ENCODE measurements around the gene RALB. TPM values are rescaled to one million over a fixed set of nuclear protein-coding genes. Genes with fewer than 3 reads are reported as not detected.

Gene RALB
- total RNA-seq, 2 experiments from 2014 or later: 16.6 to 16.7 TPM

GRCh38 chr2:120330946-120331822 lies 78.5 kb downstream of the RALB start:
- H3K9me3 Mint-ChIP-seq: no peaks in the 10 kb centered on the region
- H3K36me3 Mint-ChIP-seq: peaks cover 3% of the 10 kb centered on the region
- H3K4me3 Mint-ChIP-seq: no peak overlapping the region
- no peak overlapping the region for H3K27ac Mint-ChIP-seq
- DNase-seq: no peak
- peaks cover 13% of the 10 kb centered on the region for H3K27me3 Mint-ChIP-seq
- H3K4me1 Mint-ChIP-seq: no peaks in the 10 kb centered on the region

- Mint-ChIP-seq H3K27me3 (peaks cover 14% of the 10 kb centered on the region), H3K4me1 (no peaks in the 10 kb centered on the region), H3K36me3 (peaks cover 3% of the 10 kb centered on the region), H3K9me3 (no peaks in the 10 kb centered on the region), H3K4me3 (no peak overlapping the region), H3K27ac (no peak overlapping the region)
- no peak for DNase-seq
These were observed 79.3 kb downstream of the RALB start for GRCh38 chr2:120331903-120332302.

DNA sequence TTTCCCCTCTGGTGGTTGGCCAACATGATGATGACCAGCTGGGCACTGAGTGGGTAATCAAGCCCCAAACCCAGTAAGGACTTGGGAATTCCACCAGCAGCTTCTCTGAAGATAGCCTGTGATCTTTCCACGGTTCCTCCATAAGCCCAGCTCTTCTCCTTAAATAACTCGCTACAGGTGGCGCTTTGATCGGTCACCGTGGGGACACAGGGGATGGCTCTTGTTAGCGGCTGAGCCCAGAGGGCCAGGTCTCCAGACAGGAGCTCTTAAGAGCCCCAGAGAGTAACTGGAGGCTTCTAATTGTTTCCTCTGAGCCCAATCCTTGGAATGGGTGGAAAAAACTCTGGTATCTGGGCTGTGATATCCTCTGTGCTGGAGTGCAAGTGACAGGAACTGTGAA lies 79.7 kb downstream of the RALB start:
- peaks cover 14% of the 10 kb centered on the region for H3K27me3 Mint-ChIP-seq
- no peak overlapping the region for H3K27ac Mint-ChIP-seq
- DNase-seq: no peak
- H3K36me3 Mint-ChIP-seq: peaks cover 3% of the 10 kb centered on the region
- H3K4me3 Mint-ChIP-seq: no peak overlapping the region
- no peaks in the 10 kb centered on the region for H3K4me1 Mint-ChIP-seq
- no peaks in the 10 kb centered on the region for H3K9me3 Mint-ChIP-seq

DNA sequence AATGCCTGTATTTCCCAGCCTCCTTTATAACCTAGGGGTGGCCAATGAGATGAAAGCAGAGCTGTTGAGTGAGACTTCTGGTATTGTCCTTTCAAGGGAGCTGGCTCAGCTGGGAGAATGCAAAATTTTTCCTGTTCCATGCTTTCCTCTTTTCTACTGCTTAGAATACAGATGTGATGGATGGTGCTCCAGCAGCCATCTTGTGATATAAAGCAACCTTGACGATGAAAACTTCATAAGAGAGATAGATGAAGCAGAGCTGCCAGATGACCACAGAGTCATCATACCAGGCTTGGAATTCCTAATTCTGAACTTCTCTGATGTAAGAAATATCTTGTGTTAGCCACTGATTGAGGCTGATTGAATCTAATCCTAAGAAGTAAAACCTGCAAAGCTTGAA lies 81.4 kb downstream of the RALB start:
- peaks cover 25% of the 10 kb centered on the region for H3K27me3 Mint-ChIP-seq
- H3K27ac Mint-ChIP-seq: no peak overlapping the region
- no peaks in the 10 kb centered on the region for H3K9me3 Mint-ChIP-seq
- no peak for DNase-seq
- H3K36me3 Mint-ChIP-seq: peaks cover 3% of the 10 kb centered on the region
- H3K4me1 Mint-ChIP-seq: no peaks in the 10 kb centered on the region
- H3K4me3 Mint-ChIP-seq: no peak overlapping the region

DNA sequence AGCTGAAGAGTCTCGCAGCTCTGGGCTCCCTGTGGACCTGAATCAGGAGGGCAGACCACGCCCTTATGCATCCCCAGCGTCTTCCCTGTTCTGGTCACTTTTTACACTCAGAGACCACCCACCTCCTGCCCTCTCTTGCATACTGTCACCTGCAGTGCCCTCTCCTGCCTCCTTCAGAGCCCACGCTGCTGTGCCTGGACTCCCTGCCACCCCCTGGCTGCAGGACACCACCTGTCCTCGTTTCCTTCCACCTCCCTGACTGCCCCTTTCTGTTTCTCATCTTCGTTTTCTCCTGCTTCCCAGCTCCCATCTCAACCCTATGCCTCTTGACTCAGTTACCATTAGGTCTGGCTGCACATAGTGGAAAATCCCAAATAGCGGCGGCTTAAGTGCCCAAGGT lies 84.1 kb downstream of the RALB start:
- Mint-ChIP-seq H3K4me3 (no peak overlapping the region), H3K4me1 (no peaks in the 10 kb centered on the region)

GRCh38 chr2:120338015-120338414 lies 85.4 kb downstream of the RALB start:
- Mint-ChIP-seq H3K27me3 (peaks cover 47% of the 10 kb centered on the region), H3K9me3 (no peaks in the 10 kb centered on the region), H3K4me1 (peaks cover 5% of the 10 kb centered on the region), H3K27ac (no peak overlapping the region), H3K4me3 (no peak overlapping the region), H3K36me3 (peaks cover 3% of the 10 kb centered on the region)
- no peak for DNase-seq

More for the DNA sequence above, 84.1 kb downstream of the RALB start:
- no peaks in the 10 kb centered on the region for H3K9me3 Mint-ChIP-seq
- H3K27ac Mint-ChIP-seq: no peak overlapping the region
- no peak for DNase-seq
- peaks cover 3% of the 10 kb centered on the region for H3K36me3 Mint-ChIP-seq
- H3K27me3 Mint-ChIP-seq: peaks cover 41% of the 10 kb centered on the region

DNA sequence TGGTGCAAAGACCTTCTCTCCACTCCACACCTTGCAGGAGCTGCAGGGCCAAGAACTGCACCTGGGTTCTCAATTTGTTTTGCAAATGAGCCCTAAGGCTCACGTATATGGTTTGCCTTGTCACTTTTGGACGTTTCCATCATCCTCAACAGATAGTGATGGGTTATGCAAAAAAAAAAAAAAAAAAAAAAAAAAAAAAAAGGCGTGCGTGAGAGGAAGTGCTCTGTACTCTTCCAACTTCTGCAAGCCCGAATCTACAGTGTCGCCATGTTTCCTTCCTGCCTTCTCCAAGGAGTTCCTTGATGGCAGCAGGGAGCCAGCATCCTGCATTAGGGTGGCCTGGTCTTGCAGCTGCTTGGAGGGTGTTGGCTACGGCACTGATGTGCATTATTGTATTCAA lies 89.3 kb downstream of the RALB start:
- H3K27me3 Mint-ChIP-seq: peaks cover 53% of the 10 kb centered on the region
- H3K4me1 Mint-ChIP-seq: peaks cover 13% of the 10 kb centered on the region
- no peaks in the 10 kb centered on the region for H3K36me3 Mint-ChIP-seq
- H3K4me3 Mint-ChIP-seq: no peak overlapping the region
- H3K27ac Mint-ChIP-seq: no peak overlapping the region
- no peak for DNase-seq
- H3K9me3 Mint-ChIP-seq: no peaks in the 10 kb centered on the region

DNA sequence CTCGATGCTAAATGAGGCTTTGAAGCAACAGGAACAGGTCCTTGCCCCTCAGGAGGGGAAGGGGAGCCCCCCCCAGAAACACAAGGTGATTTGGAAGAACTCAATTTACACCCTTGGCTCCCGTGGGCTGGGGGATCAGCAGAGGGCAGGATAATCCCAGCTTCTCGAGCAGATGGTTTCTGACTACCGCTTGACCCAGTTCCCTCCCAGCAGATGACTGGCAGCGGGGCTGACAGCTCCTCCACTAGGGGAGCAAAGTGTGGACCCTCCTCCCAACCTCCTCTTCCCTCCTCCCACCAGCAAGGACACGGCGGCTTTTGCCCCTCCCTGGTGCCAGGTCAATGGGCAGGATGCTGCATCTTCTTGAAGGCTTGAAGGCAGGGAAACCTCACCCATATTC lies 89.8 kb downstream of the RALB start:
- Mint-ChIP-seq H3K27ac (no peak overlapping the region), H3K27me3 (peaks cover 58% of the 10 kb centered on the region), H3K4me1 (peaks cover 16% of the 10 kb centered on the region), H3K36me3 (no peaks in the 10 kb centered on the region), H3K9me3 (no peaks in the 10 kb centered on the region), H3K4me3 (no peak overlapping the region)
- no peak for DNase-seq

- Mint-ChIP-seq H3K27ac (no peak overlapping the region), H3K36me3 (no peaks in the 10 kb centered on the region), H3K4me3 (peak overlapping the region; percentile 1), H3K27me3 (peaks cover 62% of the 10 kb centered on the region), H3K4me1 (peaks cover 19% of the 10 kb centered on the region), H3K9me3 (no peaks in the 10 kb centered on the region)
- DNase-seq: no peak
These were observed 90.4 kb downstream of the RALB start for GRCh38 chr2:120343100-120343432.

DNA sequence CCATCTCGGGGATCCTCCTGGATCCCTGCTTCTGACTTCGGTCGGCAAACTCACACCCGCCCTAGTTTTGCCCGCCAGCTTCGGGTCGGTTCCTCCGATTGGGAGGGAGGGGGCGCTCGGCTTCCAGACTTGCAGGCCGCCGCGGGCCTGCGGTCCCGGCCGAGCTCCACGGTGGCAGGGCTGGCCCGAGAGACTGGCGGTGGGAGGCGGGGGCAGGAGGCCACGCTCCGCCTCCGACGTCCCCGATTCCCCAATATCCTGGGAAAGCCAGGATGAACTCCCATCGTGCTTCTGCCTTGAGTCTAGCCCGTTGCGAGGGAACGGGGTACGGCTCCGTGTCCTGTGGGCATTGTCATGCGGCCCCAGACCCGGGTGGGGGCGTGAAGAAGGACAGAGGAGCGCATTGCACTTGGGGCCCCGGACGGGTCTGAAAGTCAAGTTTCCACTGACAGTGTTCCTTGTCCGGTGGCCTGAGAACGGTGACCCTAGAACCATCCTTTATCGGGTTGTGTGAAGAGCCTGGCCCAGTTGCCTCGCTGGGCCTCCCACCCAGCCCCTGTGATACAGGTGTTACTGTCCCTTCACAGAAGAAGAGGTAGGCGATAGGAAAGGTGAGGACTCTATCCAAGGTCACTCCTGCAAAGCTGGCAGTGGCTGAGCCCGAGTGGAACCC lies 90.9 kb downstream of the RALB start:
- Mint-ChIP-seq H3K4me3 (peak overlapping the region; percentile 7), H3K36me3 (no peaks in the 10 kb centered on the region), H3K4me1 (peaks cover 19% of the 10 kb centered on the region), H3K27me3 (peaks cover 62% of the 10 kb centered on the region), H3K27ac (no peak overlapping the region), H3K9me3 (no peaks in the 10 kb centered on the region)
- DNase-seq: peak; percentile 68

Other genes with a start within 250 kb of the RALB start
- 1 to 10 TPM; 3.8 to 4.5 TPM for gene EPB41L5, start 239.8 kb upstream of the RALB start, total RNA-seq
- gene TMEM185B, start 29.5 kb upstream of the RALB start, total RNA-seq: 10 to 100 TPM; 23.2 to 24.2 TPM
- not detected for gene INHBB, start 93.3 kb downstream of the RALB start, total RNA-seq

Measured in activated naive CD8-positive, alpha-beta T cell treated with anti-CD3 and anti-CD28 coated beads for 36 hours (primary cell).